ENCODE measurements around the gene EML4. TPM values are rescaled to one million over a fixed set of nuclear protein-coding genes. Genes with fewer than 3 reads are reported as not detected.
A peak's percentile ranks its signal among the peaks of the same experiment; 100 is the strongest.

Gene EML4
- total RNA-seq, 1 experiment from 2014 or later = 107 TPM

- no TSS peak for BruUV-seq (replicated peaks)
- ATAC-seq (peak; percentile 62), DNase-seq (ENCODE audit: low read depth, low spot score) (no peak)
- Histone ChIP-seq H3K36me3 (ENCODE audit: control insufficient read depth, insufficient read depth, low read length) (peaks cover 6% of the 10 kb centered on the region), H3K27ac (ENCODE audit: low read length) (no peak overlapping the region), H3K27me3 (ENCODE audit: control insufficient read depth, insufficient read depth, low read length) (no peaks in the 10 kb centered on the region), H3K9me3 (ENCODE audit: control insufficient read depth, insufficient read depth, low read depth, low read length) (no peaks in the 10 kb centered on the region), H3K4me3 (ENCODE audit: low read depth in 2 of 2, low read length in 2 of 2) (no peak overlapping the region), H3K4me1 (ENCODE audit: control insufficient read depth, insufficient read depth, low read length) (peaks cover 13% of the 10 kb centered on the region)
- in situ Hi-C loops (cut with HindIII; ENCODE audit: low pct_unique_long_range_greater_than_20kb, low sequenced_read_pairs) = no loop called here
- peak; percentile 13; the same call in 1 of the 2 replicates for TF ChIP-seq POLR2AphosphoS5 (IDR thresholded peaks at IDR 0.05; ENCODE audit: low read depth, low read length)
- no peak for TF ChIP-seq SIN3A (IDR thresholded peaks at IDR 0.05; ENCODE audit: borderline replicate concordance, insufficient read depth, low read depth, low read length)
- POLR2A ChIA-PET = interaction anchor here (0.6 kb wide), 1 partner anchor 154 kb away, joined by 13 read pairs; the partner anchor contains the start of gene KCNG3
- CTCF ChIA-PET = no interaction called here
- intact Hi-C loops (cut with micrococcal nuclease; ENCODE audit: unreplicated experiment) = no loop called here
Measured at GRCh38 chr2:42339191-42339912, 170.2 kb downstream of the EML4 start.

GRCh38 chr2:42340045-42340937 is 171.1 kb downstream of the EML4 start:
- intact Hi-C loops (cut with micrococcal nuclease; ENCODE audit: unreplicated experiment) (no loop called here), in situ Hi-C loops (cut with HindIII; ENCODE audit: low pct_unique_long_range_greater_than_20kb, low sequenced_read_pairs) (no loop called here)
- Histone ChIP-seq H3K9me3 (ENCODE audit: control insufficient read depth, insufficient read depth, low read depth, low read length) (no peaks in the 10 kb centered on the region), H3K27me3 (ENCODE audit: control insufficient read depth, insufficient read depth, low read length) (no peaks in the 10 kb centered on the region), H3K4me3 (ENCODE audit: low read depth in 2 of 2, low read length in 2 of 2) (no peak overlapping the region), H3K36me3 (ENCODE audit: control insufficient read depth, insufficient read depth, low read length) (peaks cover 6% of the 10 kb centered on the region), H3K27ac (ENCODE audit: low read length) (no peak overlapping the region), H3K4me1 (ENCODE audit: control insufficient read depth, insufficient read depth, low read length) (peaks cover 13% of the 10 kb centered on the region)
- DNase-seq (ENCODE audit: low read depth, low spot score) = no peak
- no TSS peak for BruUV-seq (replicated peaks)
- POLR2A ChIA-PET = no interaction called here
- CTCF ChIA-PET = no interaction called here
- TF ChIP-seq CTCF (IDR thresholded peaks at IDR 0.05) (no peak), REST (IDR thresholded peaks at IDR 0.05; ENCODE audit: insufficient read depth in 1 of 2, low read depth in 2 of 2, low read length in 1 of 2) (no peak), SIN3A (IDR thresholded peaks at IDR 0.05; ENCODE audit: borderline replicate concordance, insufficient read depth, low read depth, low read length) (no peak), TCF7L2 (IDR thresholded peaks at IDR 0.05; ENCODE audit: low read depth, low read length) (no peak), POLR2AphosphoS5 (IDR thresholded peaks at IDR 0.05; ENCODE audit: low read depth, low read length) (no peak)
- no peak for ATAC-seq

Data from Panc1 (cell line).